ENCODE data around the gene ALG12.

ALG12 gene

GRCh38 chr22:49910229-49911155 is 7.7 kb downstream of the ALG12 start:
- no peak for DNase-seq

GRCh38 chr22:49909476-49910205 is 8.6 kb downstream of the ALG12 start:
- no peak for DNase-seq

GRCh38 chr22:49907807-49908206 is 10.4 kb downstream of the ALG12 start:
- DNase-seq, result no peak

- DNase-seq, result no peak
These were observed 11.4 kb downstream of the ALG12 start for GRCh38 chr22:49906799-49907290.

GRCh38 chr22:49906071-49906798 is 12.0 kb downstream of the ALG12 start:
- no peak for DNase-seq

GRCh38 chr22:49905465-49905864 is 12.8 kb downstream of the ALG12 start:
- DNase-seq, result no peak

- no peak for DNase-seq
These were observed 14.2 kb downstream of the ALG12 start for GRCh38 chr22:49904040-49904369.

- DNase-seq, result no peak
These were observed 14.8 kb downstream of the ALG12 start for GRCh38 chr22:49903322-49904039.

- no peak for DNase-seq
These were observed 16.8 kb downstream of the ALG12 start for GRCh38 chr22:49901457-49901856.

- no peak for DNase-seq
These were observed 17.6 kb downstream of the ALG12 start for GRCh38 chr22:49900441-49901230.

GRCh38 chr22:49899530-49899929 is 18.7 kb downstream of the ALG12 start:
- DNase-seq, result no peak

GRCh38 chr22:49897015-49897684 is 21.1 kb downstream of the ALG12 start:
- DNase-seq, result no peak

GRCh38 chr22:49896201-49896600 is 22.0 kb downstream of the ALG12 start:
- DNase-seq, result no peak

- DNase-seq, result no peak
These were observed 23.8 kb downstream of the ALG12 start for GRCh38 chr22:49894322-49895054.

GRCh38 chr22:49893025-49893424 is 25.2 kb downstream of the ALG12 start:
- DNase-seq, result no peak

- DNase-seq, result no peak
These were observed 25.9 kb downstream of the ALG12 start for GRCh38 chr22:49892226-49892899.

GRCh38 chr22:49889071-49889470 is 29.2 kb downstream of the ALG12 start:
- DNase-seq, result no peak

GRCh38 chr22:49887702-49888101 is 30.5 kb downstream of the ALG12 start:
- no peak for DNase-seq

- DNase-seq, result no peak
These were observed 31.2 kb downstream of the ALG12 start for GRCh38 chr22:49887064-49887451.

Data from NCI-H526 treated with DMSO at 0.1 percent for 48 hours (cell line).